ENCODE measurements around the gene MTFMT.

DNA sequence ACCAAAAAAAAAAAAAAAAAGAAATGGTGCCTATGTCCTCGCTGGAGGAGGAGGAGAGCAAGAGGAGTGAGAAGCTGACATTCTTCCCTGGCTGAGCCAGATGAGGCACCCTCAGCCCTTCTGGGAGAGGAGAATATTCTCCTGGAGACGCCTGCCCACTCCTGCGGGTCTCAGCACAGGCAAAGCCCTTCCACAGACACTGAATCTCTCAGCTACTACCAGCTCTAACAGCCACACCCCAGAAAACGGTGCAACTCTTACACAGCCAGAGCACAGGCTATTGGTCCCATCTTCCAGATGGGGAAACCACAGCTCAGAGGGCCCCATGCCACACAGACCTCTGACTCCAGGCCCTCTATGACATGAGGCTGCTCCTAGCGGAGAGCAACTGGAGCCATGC lies 32.6 kb upstream of the MTFMT start:
- no peak for TF ChIP-seq PPARA (CRISPR knock-in tag; IDR thresholded peaks at IDR 0.05; ENCODE audit: borderline replicate concordance)
- no peak for TF ChIP-seq ZFP30 (CRISPR knock-in tag; IDR thresholded peaks at IDR 0.05)
- TF ChIP-seq ESRRG (CRISPR knock-in tag; IDR thresholded peaks at IDR 0.05): no peak
- TF ChIP-seq ZNF70 (CRISPR knock-in tag; IDR thresholded peaks at IDR 0.05): no peak
- TF ChIP-seq, protein P1, sequence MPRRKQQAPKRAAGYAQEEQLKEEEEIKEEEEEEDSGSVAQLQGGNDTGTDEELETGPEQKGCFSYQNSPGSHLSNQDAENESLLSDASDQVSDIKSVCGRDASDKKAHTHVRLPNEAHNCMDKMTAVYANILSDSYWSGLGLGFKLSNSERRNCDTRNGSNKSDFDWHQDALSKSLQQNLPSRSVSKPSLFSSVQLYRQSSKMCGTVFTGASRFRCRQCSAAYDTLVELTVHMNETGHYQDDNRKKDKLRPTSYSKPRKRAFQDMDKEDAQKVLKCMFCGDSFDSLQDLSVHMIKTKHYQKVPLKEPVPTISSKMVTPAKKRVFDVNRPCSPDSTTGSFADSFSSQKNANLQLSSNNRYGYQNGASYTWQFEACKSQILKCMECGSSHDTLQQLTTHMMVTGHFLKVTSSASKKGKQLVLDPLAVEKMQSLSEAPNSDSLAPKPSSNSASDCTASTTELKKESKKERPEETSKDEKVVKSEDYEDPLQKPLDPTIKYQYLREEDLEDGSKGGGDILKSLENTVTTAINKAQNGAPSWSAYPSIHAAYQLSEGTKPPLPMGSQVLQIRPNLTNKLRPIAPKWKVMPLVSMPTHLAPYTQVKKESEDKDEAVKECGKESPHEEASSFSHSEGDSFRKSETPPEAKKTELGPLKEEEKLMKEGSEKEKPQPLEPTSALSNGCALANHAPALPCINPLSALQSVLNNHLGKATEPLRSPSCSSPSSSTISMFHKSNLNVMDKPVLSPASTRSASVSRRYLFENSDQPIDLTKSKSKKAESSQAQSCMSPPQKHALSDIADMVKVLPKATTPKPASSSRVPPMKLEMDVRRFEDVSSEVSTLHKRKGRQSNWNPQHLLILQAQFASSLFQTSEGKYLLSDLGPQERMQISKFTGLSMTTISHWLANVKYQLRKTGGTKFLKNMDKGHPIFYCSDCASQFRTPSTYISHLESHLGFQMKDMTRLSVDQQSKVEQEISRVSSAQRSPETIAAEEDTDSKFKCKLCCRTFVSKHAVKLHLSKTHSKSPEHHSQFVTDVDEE (CRISPR knock-in tag; IDR thresholded peaks at IDR 0.05): no peak
- no peak for TF ChIP-seq BACH2 (CRISPR knock-in tag; IDR thresholded peaks at IDR 0.05; ENCODE audit: borderline replicate concordance)
- TF ChIP-seq, protein P2, sequence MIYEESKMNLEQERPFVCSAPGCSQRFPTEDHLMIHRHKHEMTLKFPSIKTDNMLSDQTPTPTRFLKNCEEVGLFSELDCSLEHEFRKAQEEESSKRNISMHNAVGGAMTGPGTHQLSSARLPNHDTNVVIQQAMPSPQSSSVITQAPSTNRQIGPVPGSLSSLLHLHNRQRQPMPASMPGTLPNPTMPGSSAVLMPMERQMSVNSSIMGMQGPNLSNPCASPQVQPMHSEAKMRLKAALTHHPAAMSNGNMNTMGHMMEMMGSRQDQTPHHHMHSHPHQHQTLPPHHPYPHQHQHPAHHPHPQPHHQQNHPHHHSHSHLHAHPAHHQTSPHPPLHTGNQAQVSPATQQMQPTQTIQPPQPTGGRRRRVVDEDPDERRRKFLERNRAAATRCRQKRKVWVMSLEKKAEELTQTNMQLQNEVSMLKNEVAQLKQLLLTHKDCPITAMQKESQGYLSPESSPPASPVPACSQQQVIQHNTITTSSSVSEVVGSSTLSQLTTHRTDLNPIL (CRISPR knock-in tag; IDR thresholded peaks at IDR 0.05; ENCODE audit: low read depth): no peak
- TF ChIP-seq, protein P3, sequence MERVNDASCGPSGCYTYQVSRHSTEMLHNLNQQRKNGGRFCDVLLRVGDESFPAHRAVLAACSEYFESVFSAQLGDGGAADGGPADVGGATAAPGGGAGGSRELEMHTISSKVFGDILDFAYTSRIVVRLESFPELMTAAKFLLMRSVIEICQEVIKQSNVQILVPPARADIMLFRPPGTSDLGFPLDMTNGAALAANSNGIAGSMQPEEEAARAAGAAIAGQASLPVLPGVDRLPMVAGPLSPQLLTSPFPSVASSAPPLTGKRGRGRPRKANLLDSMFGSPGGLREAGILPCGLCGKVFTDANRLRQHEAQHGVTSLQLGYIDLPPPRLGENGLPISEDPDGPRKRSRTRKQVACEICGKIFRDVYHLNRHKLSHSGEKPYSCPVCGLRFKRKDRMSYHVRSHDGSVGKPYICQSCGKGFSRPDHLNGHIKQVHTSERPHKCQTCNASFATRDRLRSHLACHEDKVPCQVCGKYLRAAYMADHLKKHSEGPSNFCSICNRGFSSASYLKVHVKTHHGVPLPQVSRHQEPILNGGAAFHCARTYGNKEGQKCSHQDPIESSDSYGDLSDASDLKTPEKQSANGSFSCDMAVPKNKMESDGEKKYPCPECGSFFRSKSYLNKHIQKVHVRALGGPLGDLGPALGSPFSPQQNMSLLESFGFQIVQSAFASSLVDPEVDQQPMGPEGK (CRISPR knock-in tag; IDR thresholded peaks at IDR 0.05; ENCODE audit: borderline replicate concordance): no peak
- TF ChIP-seq OSR1 (CRISPR knock-in tag; IDR thresholded peaks at IDR 0.05): no peak
- TF ChIP-seq, protein P4, sequence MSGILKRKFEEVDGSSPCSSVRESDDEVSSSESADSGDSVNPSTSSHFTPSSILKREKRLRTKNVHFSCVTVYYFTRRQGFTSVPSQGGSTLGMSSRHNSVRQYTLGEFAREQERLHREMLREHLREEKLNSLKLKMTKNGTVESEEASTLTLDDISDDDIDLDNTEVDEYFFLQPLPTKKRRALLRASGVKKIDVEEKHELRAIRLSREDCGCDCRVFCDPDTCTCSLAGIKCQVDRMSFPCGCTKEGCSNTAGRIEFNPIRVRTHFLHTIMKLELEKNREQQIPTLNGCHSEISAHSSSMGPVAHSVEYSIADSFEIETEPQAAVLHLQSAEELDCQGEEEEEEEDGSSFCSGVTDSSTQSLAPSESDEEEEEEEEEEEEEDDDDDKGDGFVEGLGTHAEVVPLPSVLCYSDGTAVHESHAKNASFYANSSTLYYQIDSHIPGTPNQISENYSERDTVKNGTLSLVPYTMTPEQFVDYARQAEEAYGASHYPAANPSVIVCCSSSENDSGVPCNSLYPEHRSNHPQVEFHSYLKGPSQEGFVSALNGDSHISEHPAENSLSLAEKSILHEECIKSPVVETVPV (CRISPR knock-in tag; IDR thresholded peaks at IDR 0.05): no peak
- TF ChIP-seq CSDC2 (CRISPR knock-in tag; IDR thresholded peaks at IDR 0.05): no peak

All from SK-N-SH treated with all-trans-retinoic acid at 6 μM for 48 hours (cell line).